ENCODE measurements around the gene NAV2.

NAV2 gene

GRCh38 chr11:20154381-20154780 is 441.7 kb downstream of the NAV2 start:
- no peak for DNase-seq

- no peak for DNase-seq
These were observed 443.1 kb downstream of the NAV2 start for GRCh38 chr11:20155683-20156279.

DNA sequence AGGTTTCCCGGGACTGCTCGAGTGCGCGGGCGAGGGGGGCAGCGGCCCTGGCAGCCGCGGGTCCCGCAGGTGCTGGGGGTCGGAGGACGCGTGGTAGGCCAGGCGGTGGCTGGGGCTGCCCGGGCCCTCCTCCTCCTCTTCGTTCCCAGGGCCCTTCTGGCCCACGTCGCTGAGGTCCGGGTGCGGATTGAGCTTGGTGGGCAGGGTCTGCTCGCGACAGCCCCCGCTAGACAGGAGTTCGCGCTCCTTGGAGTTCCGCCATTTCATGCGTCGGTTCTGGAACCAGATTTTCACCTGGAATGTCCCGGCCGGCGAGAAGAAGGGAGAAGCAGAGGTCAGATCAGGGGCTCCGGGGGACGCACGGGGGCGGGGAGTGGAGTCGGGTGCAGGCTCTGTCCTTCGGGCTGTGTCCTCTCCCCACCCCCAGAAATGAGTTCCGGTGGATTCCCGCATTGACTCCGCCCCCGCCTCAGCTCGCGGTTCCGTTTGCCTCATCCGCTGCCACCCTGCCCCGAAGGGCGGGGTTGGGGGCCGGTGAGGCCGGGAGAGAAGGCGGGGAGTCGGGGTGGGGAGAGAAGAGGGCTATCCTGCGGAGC is 443.7 kb downstream of the NAV2 start:
- peak; percentile 52 to 69 for DNase-seq

GRCh38 chr11:20156876-20157613 is 444.4 kb downstream of the NAV2 start:
- DNase-seq: peak; percentile 49 to 54

DNA sequence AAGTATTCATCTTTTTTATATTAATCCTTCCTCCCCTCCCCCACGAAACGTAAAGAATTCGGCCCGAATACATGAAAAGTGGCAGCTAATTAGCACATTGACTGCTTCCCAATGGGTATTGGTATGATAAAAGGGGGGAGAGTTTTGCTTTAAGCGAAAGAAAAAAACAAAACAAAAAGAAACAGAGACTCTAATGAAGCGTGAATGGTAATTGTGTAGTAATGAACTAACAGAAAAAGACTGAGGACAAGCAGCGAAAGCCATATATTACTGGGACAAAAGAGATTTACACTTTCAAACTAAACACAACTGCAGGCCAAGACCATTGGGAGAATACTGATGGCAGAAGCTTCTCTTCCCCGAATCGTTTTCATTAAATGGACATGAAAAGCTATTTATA is 445.1 kb downstream of the NAV2 start:
- DNase-seq: no peak

GRCh38 chr11:20158597-20159257 is 446.1 kb downstream of the NAV2 start:
- DNase-seq: no peak

DNA sequence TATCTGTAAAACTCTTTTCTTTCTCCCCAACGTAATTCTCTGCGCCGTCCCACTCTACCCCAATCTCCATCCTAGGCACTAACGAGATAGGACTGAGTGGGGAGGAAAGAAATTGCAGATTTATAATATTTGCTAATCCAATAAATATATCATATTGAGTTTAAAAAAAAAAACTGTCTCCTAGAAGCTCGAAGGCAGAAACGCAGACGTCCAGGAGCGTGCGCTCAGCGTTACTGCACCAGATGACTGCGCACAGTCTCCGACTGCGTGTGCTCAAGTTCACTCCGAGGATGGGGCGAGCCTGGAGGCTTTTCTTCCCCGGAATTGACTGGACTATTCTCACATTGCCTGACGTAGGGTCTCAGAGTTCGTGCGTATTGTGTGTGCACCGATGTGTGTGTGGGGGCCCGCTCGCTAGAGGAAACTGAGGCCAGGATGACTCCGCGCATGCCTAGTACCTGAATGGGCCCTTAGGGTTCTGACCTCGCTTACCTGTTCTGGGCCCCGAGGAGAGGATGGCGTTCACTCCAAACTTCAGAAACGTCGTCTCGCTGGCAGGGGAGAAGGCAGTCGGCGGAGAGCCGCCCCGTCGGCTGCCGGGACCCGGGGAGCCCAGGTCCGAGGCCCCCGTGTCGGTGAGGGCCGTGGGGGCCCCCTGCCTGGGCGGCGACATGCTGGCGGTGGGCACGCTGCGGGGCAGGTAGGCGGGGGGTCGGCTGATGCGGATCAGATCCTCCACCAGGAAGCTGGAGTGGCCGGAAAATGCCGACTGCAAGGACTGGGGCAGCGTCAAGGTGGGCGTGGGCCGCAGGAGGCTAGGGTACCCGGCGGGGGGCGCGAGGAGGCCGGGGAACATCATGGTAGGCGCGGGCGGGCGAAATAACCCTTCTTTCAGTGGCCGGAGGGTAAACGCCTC is 447.1 kb downstream of the NAV2 start:
- no peak for DNase-seq

DNA sequence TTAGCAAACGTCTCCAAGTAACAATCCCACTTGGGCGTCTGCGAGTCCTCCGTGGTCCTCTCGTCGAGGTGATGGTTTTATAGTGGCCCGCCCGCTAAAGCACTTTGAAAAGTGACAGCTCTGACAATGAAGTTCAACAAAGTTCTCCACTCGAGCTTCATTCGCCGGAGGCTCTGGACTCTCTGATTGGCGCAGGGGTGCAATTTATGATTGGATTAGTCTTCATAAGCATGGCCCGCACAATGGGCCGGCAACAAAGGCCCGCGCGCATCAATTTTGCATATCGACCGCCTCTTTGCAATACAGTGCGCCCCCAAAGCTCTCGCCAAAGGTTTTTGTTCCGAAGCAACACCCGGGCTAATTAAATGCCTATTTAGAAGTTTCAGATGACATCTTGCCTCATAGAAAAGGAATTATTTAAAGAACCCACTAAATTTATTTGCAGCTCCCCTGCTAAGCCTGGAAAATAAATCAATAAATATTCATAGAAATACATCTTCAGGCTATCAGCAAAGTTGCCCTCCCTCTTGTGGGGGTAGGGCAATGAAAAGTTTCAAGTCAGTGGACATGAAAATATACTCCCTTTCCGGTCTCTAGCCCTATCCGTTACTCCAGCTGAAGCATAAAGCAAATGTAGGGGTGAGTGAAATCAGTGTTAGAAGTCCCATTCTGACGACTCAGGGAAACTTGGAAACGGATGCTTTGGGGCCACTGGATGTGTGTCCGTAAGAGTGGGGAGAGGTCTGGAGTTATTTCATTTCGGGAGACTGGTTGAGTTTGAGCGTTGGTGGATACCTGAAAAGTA is 448.0 kb downstream of the NAV2 start, which contains the start of gene DBX1:
Gene DBX1 (minus strand): TSS at position 51 of the 805 bp plus-strand sequence. CDS start 151 bp downstream, outside the sequence.
- DNase-seq: no peak

GRCh38 chr11:20161230-20161918 is 448.7 kb downstream of the NAV2 start:
- no peak for DNase-seq

GRCh38 chr11:20161923-20162744 is 449.5 kb downstream of the NAV2 start:
- DNase-seq: no peak

DNA sequence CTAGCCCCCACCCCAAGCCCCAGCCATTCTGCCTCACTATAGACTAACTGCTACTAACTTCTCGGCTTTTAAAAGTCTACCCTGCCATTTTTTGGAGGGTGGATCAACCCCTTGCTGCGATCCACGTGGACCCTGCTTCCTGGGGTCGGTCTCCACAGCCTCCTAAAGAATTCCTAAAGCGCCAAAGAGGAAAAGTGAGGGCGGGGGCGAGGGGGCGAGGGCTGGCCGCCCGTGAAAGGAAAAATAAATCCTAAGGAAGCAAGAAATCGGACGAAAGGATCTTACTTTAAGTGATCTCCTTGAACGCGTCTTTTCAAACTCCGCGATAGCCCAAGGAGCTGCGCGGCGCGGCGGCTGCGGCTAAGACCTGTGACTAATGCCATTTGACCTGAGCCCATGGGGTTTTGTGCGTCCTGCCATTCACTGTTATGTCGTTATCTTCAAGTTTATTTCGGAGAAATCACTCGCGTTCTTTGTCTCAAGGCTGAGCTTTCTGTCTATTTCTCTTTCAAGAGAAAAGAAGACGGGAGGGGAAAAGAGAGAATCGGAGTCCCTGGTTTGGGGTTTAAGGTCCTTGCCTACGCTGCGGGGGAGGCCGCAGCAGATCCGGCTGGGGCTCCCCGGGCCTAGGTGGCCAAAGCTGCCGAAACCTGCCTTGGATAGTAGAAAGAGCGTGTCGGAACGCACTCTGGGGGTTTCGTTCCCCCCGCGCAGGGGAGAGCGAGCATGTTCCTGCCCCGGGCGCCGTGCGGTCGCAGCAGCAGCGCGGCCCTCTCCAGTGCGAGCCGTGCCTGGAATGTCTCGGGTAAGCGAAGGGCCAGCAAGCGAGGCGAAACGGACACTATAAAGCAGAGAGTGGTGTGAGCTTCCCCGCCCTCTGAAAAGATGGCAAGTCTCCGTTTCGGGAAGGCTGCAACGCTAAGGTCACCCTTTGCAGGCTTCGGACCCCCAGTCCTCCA is 450.5 kb downstream of the NAV2 start:
- no peak for DNase-seq

- DNase-seq: no peak
These were observed 451.3 kb downstream of the NAV2 start for GRCh38 chr11:20163783-20164481.
